H1 (cell line): Measurements from ENCODE around the gene ELOA2. TPM values are rescaled to one million over a fixed set of nuclear protein-coding genes. Genes with fewer than 3 reads are reported as not detected.

Source experiments
- CTCF ChIA-PET: fragments of 300-600 bp; sonication (Branson Sonifier 250); formaldehyde crosslinking; loops from one replicate; lab custom pipeline; 2021; ENCODE audit not compliant: partially characterized antibody; lab: Charles Lee
- POLR2A ChIA-PET: fragments of 300-600 bp; sonication (Branson Sonifier 250); formaldehyde crosslinking; loops from one replicate; lab custom pipeline; 2021; ENCODE audit warnings: inconsistent platforms; ENCODE audit not compliant: partially characterized antibody; lab: Charles Lee
- DNase-seq, 2 experiments: peaks; one replicate each; pipeline versions ENCODE4 v3.0.0 to v3.0.0-alpha.2; 2010 to 2022; ENCODE audit warnings: low spot score in 2 of 2, low read depth in 1 of 2, mixed read lengths in 1 of 2
- FAIRE-seq: peaks from 2 replicates; lab custom pipeline; 2011; peaks lifted over from hg19 to GRCh38; lab: Jason Lieb, UNC
- H2AFZ ChIP-seq: 2 replicates; pipeline ENCODE4 v1.8.1; 2012; ENCODE audit warnings: low read length, inconsistent platforms
- H2AK5ac ChIP-seq: 2 replicates; pipeline ENCODE4 v1.6.1; 2013; ENCODE audit warnings: low read depth, low read length
- H2BK120ac ChIP-seq: replicated peaks from 2 replicates; pipeline ENCODE3; 2013; ENCODE audit warnings: low read depth, low read length, inconsistent platforms
- H2BK12ac ChIP-seq: 2 replicates; pipeline ENCODE4 v1.6.1; 2013; ENCODE audit warnings: low read depth, low read length
- H2BK15ac ChIP-seq: 2 replicates; pipeline ENCODE4 v1.6.1; 2013; ENCODE audit warnings: low read length
- H2BK20ac ChIP-seq: 2 replicates; pipeline ENCODE4 v1.6.1; 2013; ENCODE audit warnings: low read length
- H2BK5ac ChIP-seq: 2 replicates; pipeline ENCODE4 v1.6.1; 2013; ENCODE audit warnings: low read depth, low read length
- H3K14ac ChIP-seq: 2 replicates; pipeline ENCODE4 v1.6.1; 2013; ENCODE audit warnings: inconsistent platforms; ENCODE audit not compliant: insufficient read length
- H3K18ac ChIP-seq: 2 replicates; pipeline ENCODE4 v1.6.1; 2013; ENCODE audit warnings: low read length; ENCODE audit errors: extremely low read depth
- H3K23ac ChIP-seq: 2 replicates; pipeline ENCODE4 v1.6.1; 2013; ENCODE audit warnings: inconsistent platforms; ENCODE audit not compliant: insufficient read length
- H3K23me2 ChIP-seq: 2 replicates; pipeline ENCODE4 v1.6.1; 2013; ENCODE audit warnings: low read depth, low read length
- H3K27ac ChIP-seq: 2 replicates; pipeline ENCODE4 v1.6.1; 2011; ENCODE audit warnings: low read depth, low read length, inconsistent platforms
- H3K27me3 ChIP-seq, 4 experiments: replicated peaks in 1 of 4; 1 replicate in 1 of 4; 2 replicates in 3 of 4; pipeline versions ENCODE4 v1.6.1 to v1.8.1; 2011 to 2013; ENCODE audit warnings: low read length in 3 of 4, mild to moderate bottlenecking in 3 of 4, inconsistent platforms in 2 of 4, mixed read lengths in 2 of 4, moderate library complexity in 1 of 4; ENCODE audit not compliant: control insufficient read depth in 3 of 4, insufficient read depth in 3 of 4; ENCODE audit errors: extremely low read depth in 1 of 4
- H3K36me3 ChIP-seq, 4 experiments: 2 replicates each; pipeline versions ENCODE4 v1.6.1 to v1.8.1; 2011 to 2013; ENCODE audit warnings: mild to moderate bottlenecking in 4 of 4, low read length in 3 of 4, moderate library complexity in 2 of 4, control low read depth in 1 of 4, inconsistent platforms in 1 of 4; ENCODE audit not compliant: insufficient read depth in 4 of 4, control insufficient read depth in 2 of 4
- H3K4ac ChIP-seq: replicated peaks from 2 replicates; pipeline ENCODE3; 2013; ENCODE audit warnings: low read length, low read depth, mixed read lengths, inconsistent platforms; ENCODE audit not compliant: insufficient read length
- H3K4me1 ChIP-seq, 4 experiments: replicated peaks in 1 of 4; 1 replicate in 1 of 4; 2 replicates in 3 of 4; pipeline versions ENCODE4 v1.6.1 to v1.8.1; 2011 to 2013; ENCODE audit warnings: low read length in 3 of 4, inconsistent platforms in 2 of 4, mixed read lengths in 1 of 4; ENCODE audit not compliant: insufficient read depth in 4 of 4, control insufficient read depth in 3 of 4
- H3K4me2 ChIP-seq, 2 experiments: 2 replicates each; pipeline versions ENCODE4 v1.6.1 to v1.8.1; 2011 to 2013; ENCODE audit warnings: low read depth in 2 of 2, low read length in 2 of 2, control low read depth in 1 of 2, inconsistent platforms in 1 of 2, mild to moderate bottlenecking in 1 of 2; ENCODE audit not compliant: insufficient read depth in 1 of 2
- H3K4me3 ChIP-seq, 4 experiments: fragments of 200-600, 300-600 bp in 1 of 4; sonication (generic), shearing (Covaris generic), sonication (Bioruptor Twin) in 1 of 4; 2 replicates each; pipeline versions ENCODE4 v1.5.1 to v1.8.1; 2011 to 2016; ENCODE audit warnings: low read length in 4 of 4, low read depth in 3 of 4, control low read depth in 2 of 4, inconsistent platforms in 2 of 4, mild to moderate bottlenecking in 2 of 4, mixed read lengths in 1 of 4, moderate library complexity in 1 of 4; ENCODE audit not compliant: insufficient read depth in 2 of 4; ENCODE audit errors: extremely low read depth in 1 of 4
- H3K56ac ChIP-seq: replicated peaks from 2 replicates; pipeline ENCODE3; 2013; ENCODE audit warnings: low read depth, mild to moderate bottlenecking, mixed read lengths, low read length, inconsistent platforms; ENCODE audit not compliant: insufficient read length
- H3K79me1 ChIP-seq: 2 replicates; pipeline ENCODE4 v1.6.1; 2013; ENCODE audit warnings: low read depth, low read length, control low read depth
- H3K79me2 ChIP-seq, 2 experiments: 2 replicates each; pipeline versions ENCODE4 v1.6.1 to v1.8.1; 2012 to 2013; ENCODE audit warnings: low read length in 2 of 2, mild to moderate bottlenecking in 2 of 2, inconsistent platforms in 1 of 2; ENCODE audit not compliant: insufficient read depth in 2 of 2, control insufficient read depth in 1 of 2
- H3K9ac ChIP-seq, 4 experiments: replicated peaks in 1 of 4; 1 replicate in 1 of 4; 2 replicates in 3 of 4; pipeline versions ENCODE4 v1.6.1 to v1.8.1; 2011 to 2013; ENCODE audit warnings: low read depth in 3 of 4, low read length in 3 of 4, control low read depth in 2 of 4, mild to moderate bottlenecking in 2 of 4, moderate library complexity in 2 of 4, inconsistent platforms in 1 of 4; ENCODE audit errors: extremely low read depth in 1 of 4
- H3K9me3 ChIP-seq, 2 experiments: 2 replicates each; pipeline versions ENCODE4 v1.6.1 to v1.8.1; 2012 to 2013; ENCODE audit warnings: mild to moderate bottlenecking in 2 of 2, moderate library complexity in 2 of 2, control low read depth in 1 of 2, inconsistent platforms in 1 of 2, low read depth in 1 of 2, low read length in 1 of 2, mixed read lengths in 1 of 2; ENCODE audit not compliant: insufficient read depth in 2 of 2
- H4K20me1 ChIP-seq, 2 experiments: replicated peaks in 1 of 2; 2 replicates each; pipeline versions ENCODE3 to v1.8.1; 2011 to 2013; ENCODE audit warnings: inconsistent platforms in 2 of 2, low read length in 2 of 2, mild to moderate bottlenecking in 1 of 2; ENCODE audit not compliant: insufficient read depth in 2 of 2, control insufficient read depth in 1 of 2
- H4K5ac ChIP-seq: 2 replicates; pipeline ENCODE4 v1.6.1; 2013; ENCODE audit warnings: low read length, low read depth, mixed read lengths, inconsistent platforms; ENCODE audit not compliant: insufficient read length
- H4K8ac ChIP-seq: 2 replicates; pipeline ENCODE4 v1.8.0; 2013; ENCODE audit warnings: mild to moderate bottlenecking, moderate library complexity, low read length, inconsistent platforms; ENCODE audit not compliant: insufficient read depth; ENCODE audit errors: extremely low read depth
- H4K91ac ChIP-seq: replicated peaks from 2 replicates; pipeline ENCODE3; 2013; ENCODE audit warnings: low read length, mixed read lengths, inconsistent platforms; ENCODE audit not compliant: insufficient read length
- CHD1 ChIP-seq: IDR thresholded peaks from 2 replicates; pipeline ENCODE4 v1.6.1; 2012; ENCODE audit warnings: low read depth, low read length, improper control_type of control experiment
- KDM5A ChIP-seq: fragments of 200-600 bp; IDR thresholded peaks from 2 replicates; pipeline ENCODE4 v1.7.1; 2012; ENCODE audit warnings: mild to moderate bottlenecking, low read length, inconsistent platforms, mixed read lengths
- RAD21 ChIP-seq, 2 experiments: IDR thresholded peaks in 1 of 2; conservative IDR thresholded peaks in 1 of 2; 2 replicates each; pipeline ENCODE4 v1.6.1; 2011; ENCODE audit warnings: low read depth in 2 of 2, low read length in 2 of 2, improper control_type of control experiment in 1 of 2, inconsistent platforms in 1 of 2, mild to moderate bottlenecking in 1 of 2, moderate library complexity in 1 of 2
- WGBS, 2 experiments: shearing (Covaris generic) in 1 of 2; methylation state at CpG; one replicate each; pipeline versions ENCODE4 v1.1.6 to v1.1.7; 2013 to 2015; ENCODE audit warnings: low lambda C conversion rate in 2 of 2, mixed read lengths in 2 of 2, inconsistent platforms in 1 of 2, low coverage in 1 of 2, missing lambda C conversion rate in 1 of 2; ENCODE audit not compliant: insufficient replicate concordance in 2 of 2, insufficient coverage in 1 of 2, insufficient read length in 1 of 2; ENCODE audit errors: extremely low coverage in 1 of 2, missing lambda C conversion rate in 1 of 2; 5-methylcytosine and 5-hydroxymethylcytosine counted together
- polyA plus RNA-seq, 7 experiments: library from polyadenylated mRNA; depleted of rRNA in 3 of 7; stranded (reverse) in 5 of 7; unstranded in 2 of 7; fragments of >200 nt in 5 of 7; fragments of 200-250 nt in 2 of 7; gene quantifications; 1 replicate in 5 of 7; 2 replicates in 1 of 7; 4 replicates in 1 of 7; pipeline versions ENCODE4 v1.2.1 to v1.2.3, GENCODE V29; 2011 to 2013; ENCODE audit warnings: missing spikeins in 2 of 7, mixed read lengths in 2 of 7
- total RNA-seq: library from RNA; stranded (reverse); fragmentation: NEBNext Ultra II Directional; extraction: Animal tissue kit (Norgen Biotek cat#: 25700); gene quantifications from 2 replicates; pipeline ENCODE4 v1.2.1, GENCODE V29; 2021
- TF ChIP-seq, protein P1 (sequence below), 3 experiments: IDR thresholded peaks; 1 replicate in 2 of 3; 2 replicates in 1 of 3; pipeline versions ENCODE4 v1.5.1 to v1.6.1; 2011; ENCODE audit warnings: low read length in 3 of 3, mild to moderate bottlenecking in 3 of 3, inconsistent platforms in 2 of 3, low read depth in 1 of 3, moderate library complexity in 1 of 3; ENCODE audit not compliant: insufficient read depth in 1 of 3; ENCODE audit errors: control extremely low read depth in 1 of 3

Gene ELOA2
- total and polyA plus RNA-seq, 2 of the 8 experiments (the other 6 are each of a cell fraction or from before 2014, with no cell fraction given), result not detected

DNA sequence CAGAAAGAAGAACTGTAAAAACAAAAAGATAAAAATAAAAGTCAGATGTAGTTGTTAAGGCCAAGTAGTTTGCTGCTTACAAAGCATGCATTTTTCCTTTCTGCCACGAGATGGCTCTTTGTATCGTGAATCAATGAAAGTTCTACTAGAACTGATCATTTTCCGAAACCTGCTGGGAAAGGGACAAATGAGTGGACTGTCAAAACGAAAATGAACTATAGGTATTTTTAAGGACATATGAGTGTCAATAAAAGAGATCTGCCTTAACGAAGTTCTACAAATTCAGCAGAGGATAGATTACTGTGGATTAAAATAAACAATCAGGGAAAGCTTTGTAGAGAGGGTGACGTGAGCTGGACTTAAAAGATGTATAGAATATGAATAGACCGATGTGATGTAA, 15.0 kb upstream of the ELOA2 start:
- H2BK15ac ChIP-seq, result no peak overlapping the region

More for the DNA sequence above, 15.0 kb upstream of the ELOA2 start:
- WGBS, 2 experiments, result 51% methylated on average over 7 of the region's 7 CpGs; no CpG with 5 or more reads in 1 of the 2 experiments
- Histone ChIP-seq H2AK5ac (no peak overlapping the region), H3K9me3 (no peaks in the 10 kb centered on the region), H3K4me3 (no peak overlapping the region), H2BK20ac (no peak overlapping the region), H3K56ac (no peak overlapping the region), H2BK5ac (no peak overlapping the region), H4K8ac (no peak overlapping the region), H3K23me2 (no peaks in the 10 kb centered on the region)
- peak; percentile 98 for FAIRE-seq
- TF ChIP-seq RAD21 (IDR thresholded peaks at IDR 0.05 in 1 of 2, conservative IDR thresholded peaks at IDR 0.05 in 1 of 2; ENCODE audit: low read depth in 2 of 2, low read length in 2 of 2) (peak; percentile 63 to 68), CHD1 (no peak), KDM5A (no peak)
- TF ChIP-seq, protein P1, sequence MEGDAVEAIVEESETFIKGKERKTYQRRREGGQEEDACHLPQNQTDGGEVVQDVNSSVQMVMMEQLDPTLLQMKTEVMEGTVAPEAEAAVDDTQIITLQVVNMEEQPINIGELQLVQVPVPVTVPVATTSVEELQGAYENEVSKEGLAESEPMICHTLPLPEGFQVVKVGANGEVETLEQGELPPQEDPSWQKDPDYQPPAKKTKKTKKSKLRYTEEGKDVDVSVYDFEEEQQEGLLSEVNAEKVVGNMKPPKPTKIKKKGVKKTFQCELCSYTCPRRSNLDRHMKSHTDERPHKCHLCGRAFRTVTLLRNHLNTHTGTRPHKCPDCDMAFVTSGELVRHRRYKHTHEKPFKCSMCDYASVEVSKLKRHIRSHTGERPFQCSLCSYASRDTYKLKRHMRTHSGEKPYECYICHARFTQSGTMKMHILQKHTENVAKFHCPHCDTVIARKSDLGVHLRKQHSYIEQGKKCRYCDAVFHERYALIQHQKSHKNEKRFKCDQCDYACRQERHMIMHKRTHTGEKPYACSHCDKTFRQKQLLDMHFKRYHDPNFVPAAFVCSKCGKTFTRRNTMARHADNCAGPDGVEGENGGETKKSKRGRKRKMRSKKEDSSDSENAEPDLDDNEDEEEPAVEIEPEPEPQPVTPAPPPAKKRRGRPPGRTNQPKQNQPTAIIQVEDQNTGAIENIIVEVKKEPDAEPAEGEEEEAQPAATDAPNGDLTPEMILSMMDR (IDR thresholded peaks at IDR 0.05; ENCODE audit: control extremely low read depth in 1 of 3, insufficient read depth in 1 of 3, low read depth in 1 of 3, low read length in 3 of 3), result peak in 2 of 3 experiments; percentile 49 to 63; a peak in 2 of 4 replicates
- TF ChIP-seq, all 59 proteins: peak for 2
- Histone ChIP-seq H3K27me3 (no peaks in the 10 kb centered on the region; a peak in 1 of 7 replicates), H3K9ac (no peak overlapping the region), H2BK12ac (no peak overlapping the region), H2AFZ (no peak overlapping the region), H3K23ac (no peak overlapping the region), H3K4me2 (no peak overlapping the region), H3K79me1 (no peaks in the 10 kb centered on the region), H4K5ac (no peak overlapping the region), H3K14ac (no peak overlapping the region), H3K27ac (no peak overlapping the region), H3K4me1 (no peaks in the 10 kb centered on the region), H3K36me3 (no peaks in the 10 kb centered on the region), H3K4ac (no peak overlapping the region), H2BK120ac (no peak overlapping the region), H3K18ac (no peak overlapping the region), H4K91ac (no peak overlapping the region), H4K20me1 (no peaks in the 10 kb centered on the region), H3K79me2 (no peaks in the 10 kb centered on the region)
- POLR2A ChIA-PET, result no interaction called here
- no peak for DNase-seq
- CTCF ChIA-PET, result interaction anchor here (0.6 to 3.3 kb wide), 22 partner anchors 9 to 431 kb away, joined by 3 to 21 read pairs (median 5); partner anchors contain the start of gene ELOA2
